NOMO-1 treated with DMSO at 0.1 percent for 48 hours (cell line): Measurements from ENCODE around the gene GLB1L2.

Experiments used
- DNase-seq: peaks from one replicate; lab custom pipeline; 2025; ENCODE audit not compliant: unreplicated experiment; lab: John Stamatoyannopoulos, UW

GLB1L2 gene

GRCh38 chr11:134383576-134384221 is 51.9 kb downstream of the GLB1L2 start:
- no peak for DNase-seq

DNA sequence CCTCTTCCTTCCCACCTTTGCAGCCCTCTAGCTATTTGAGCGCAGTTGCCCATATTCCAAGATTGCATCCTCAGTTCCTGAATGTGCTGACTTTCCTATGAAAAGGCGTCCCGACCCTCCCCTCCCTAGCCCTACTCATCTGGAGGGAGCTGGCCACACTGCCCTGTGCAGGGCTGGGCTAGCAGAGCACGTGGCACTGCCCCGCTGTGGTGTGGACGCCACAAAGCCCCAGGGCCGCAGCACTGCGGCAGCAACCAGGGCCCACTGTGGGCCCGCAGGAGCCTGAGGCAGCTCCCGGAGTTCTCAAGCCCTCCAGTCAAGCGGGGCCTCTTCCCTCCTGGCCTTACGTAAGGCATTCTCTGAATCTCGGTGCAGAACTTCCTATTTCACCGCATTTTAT is 52.6 kb downstream of the GLB1L2 start:
- no peak for DNase-seq

DNA sequence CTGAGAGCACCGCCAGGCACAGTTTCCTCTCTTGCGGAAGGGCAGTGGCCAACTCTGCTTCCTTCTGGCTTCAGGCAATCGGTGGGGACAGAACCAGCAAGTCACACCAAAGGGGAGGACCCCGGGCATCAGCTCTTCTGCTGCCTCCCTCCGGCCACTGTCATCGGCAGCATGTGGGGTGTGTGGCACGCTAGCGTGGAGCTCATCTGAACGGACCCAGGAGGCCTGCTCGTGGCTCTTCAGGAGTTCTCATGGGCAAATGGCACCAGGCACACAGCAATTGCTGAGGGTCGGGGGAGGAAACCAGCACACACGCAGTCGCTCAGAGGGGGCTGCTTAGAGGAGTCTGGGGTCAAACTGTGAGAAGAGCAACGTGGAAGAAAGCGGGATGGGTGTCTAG is 53.4 kb downstream of the GLB1L2 start:
- no peak for DNase-seq

GRCh38 chr11:134385774-134386565 is 54.2 kb downstream of the GLB1L2 start:
- no peak for DNase-seq

DNA sequence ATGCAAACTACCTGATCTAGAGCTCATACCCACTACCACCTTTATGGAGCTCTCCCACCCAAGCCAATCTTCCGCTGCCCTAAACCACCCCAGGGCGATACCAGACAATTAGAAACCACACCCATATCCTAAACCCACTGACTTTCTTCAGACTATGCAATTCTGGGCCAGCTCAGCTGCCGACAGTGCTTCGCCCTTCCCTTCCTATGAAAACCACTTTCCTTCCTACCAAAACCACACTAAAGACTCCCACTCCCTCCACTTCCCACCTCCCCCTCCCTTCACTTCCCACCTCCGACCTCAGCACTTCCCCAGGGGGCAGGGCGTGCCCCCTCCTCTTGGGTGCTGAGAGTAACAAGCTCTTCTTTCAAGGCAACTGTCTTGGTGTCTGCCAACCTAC is 55.2 kb downstream of the GLB1L2 start:
- DNase-seq: no peak

GRCh38 chr11:134387501-134387900 is 55.7 kb downstream of the GLB1L2 start:
- DNase-seq: no peak

- DNase-seq: no peak
Measured at GRCh38 chr11:134388590-134388989, 56.8 kb downstream of the GLB1L2 start.

DNA sequence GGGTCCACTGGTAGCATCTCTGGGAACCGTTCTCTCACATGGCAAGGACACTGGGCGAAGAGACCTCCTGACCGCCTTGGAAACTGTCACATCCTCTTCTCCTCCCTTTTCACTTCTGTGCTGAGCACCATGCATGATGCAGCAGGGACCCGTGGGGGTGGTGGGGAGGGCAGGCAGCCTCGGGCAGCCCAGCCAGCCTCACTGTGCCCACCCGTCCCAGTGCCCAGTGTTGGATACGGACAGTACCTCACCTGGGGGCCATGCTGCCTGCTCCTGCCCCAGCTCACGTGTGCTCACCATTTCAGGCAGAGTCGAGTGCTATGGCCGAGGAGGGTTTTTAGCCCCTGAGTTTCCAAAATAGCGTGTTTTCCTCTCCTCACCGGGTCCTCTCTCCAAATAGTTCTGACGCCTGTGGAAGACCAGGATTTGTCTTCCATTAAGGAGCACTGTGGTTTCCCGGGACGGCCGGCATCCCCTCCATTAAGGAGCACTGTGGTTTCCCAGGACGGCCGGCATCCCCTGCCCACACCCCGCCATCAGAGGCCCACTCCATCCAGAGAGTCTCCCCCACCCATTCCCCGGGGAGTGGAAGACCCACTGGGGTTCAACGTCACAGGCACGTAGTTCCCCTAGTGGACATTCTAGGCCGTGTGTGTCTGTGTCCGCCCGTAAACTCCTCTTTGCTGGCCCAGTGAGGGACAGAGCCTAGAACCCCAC is 57.8 kb downstream of the GLB1L2 start:
- DNase-seq: no peak

DNA sequence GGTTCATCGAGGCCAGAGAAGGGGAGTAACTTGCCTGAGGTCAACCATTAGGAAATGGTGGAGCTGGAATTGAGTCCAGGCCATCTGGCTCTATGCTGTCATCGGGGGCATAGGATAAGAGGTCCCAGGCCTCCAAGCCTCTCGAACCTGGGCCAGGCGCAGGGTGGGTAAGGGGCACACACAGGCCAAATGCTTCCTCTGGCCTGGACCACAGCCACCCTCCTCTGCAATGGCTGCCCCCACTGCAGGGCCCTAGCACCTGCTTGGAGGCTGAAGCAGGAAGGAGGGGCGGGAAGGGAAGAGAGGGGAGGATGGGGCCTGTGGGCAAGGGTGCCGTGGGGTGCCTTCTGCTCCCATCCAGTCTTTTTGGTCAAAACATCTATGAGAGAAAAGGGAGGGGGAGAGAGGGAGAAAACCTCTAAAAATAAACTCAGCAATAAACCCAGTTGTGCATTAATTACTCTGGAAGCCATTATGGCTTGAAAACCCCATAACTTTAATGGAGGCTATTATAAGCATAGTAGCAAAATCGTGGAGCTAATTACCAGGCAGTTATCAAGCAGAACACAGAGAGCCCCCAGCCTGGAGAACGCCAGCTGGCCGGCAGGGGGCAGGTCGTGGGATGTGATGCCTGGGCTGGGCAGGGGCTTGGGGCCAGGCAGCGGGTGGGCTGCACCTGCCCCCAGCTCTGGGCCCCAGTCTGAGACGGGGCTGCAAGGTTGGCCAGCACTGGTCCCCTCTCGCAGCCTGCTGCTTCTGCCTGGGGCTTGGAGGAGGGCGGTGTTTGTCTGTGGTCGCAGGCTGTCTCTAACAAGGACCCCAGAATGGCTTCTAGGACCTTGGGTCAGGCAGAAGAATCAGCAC is 59.1 kb downstream of the GLB1L2 start:
- DNase-seq: no peak

- no peak for DNase-seq
Measured at GRCh38 chr11:134391656-134392055, 59.9 kb downstream of the GLB1L2 start.

DNA sequence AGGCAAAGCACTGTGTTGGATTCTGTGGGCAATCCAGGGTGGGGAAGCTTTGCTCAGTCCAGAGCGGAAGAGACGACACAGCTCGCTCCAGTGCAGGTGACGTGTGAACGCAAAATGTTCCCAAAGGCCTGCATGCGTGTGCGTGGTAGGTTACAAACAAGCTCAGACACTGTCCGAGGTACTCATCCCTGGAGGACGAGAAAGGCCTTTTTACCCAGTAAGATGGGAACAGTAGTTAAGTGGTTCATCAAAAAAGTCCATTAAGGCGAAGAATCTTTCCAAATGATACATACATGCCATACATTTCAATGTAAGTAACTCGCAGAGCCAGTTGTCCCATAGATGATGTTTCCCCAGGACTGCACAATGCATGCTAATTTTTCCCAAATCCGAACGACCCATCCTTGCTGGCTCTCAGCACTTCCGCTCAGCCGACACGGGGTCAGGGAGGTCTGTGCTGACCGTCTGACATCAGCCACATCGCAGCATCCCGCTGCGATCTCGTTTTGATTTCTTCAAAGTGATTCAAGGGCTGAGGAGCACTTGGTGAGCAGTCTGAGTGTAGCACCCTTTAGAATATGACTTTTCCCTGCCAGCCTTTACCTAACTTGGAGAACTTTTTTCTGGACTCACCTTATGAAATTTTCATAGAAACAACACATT is 61.3 kb downstream of the GLB1L2 start:
- no peak for DNase-seq

GRCh38 chr11:134393638-134394037 is 61.9 kb downstream of the GLB1L2 start:
- no peak for DNase-seq

DNA sequence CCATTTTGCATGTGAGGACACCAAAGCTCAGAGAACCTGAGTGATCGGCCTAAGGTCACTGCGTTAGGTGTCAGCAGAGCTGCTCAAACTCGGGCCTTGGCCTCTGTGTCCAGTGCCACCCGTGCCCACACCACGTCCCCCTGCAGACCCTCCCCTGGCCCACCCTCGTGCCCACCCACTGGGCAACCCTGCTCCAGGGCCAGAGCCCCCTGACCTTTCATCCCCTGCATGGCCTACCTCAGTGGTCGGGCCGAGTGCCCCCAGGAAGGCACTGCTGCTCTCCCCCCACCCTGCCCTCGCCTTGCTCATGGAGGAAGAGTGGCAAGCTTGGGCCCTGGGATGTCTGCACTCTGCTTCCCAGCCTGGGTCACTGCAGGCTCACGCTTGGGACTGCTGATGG is 62.5 kb downstream of the GLB1L2 start:
- no peak for DNase-seq

GRCh38 chr11:134395002-134395401 is 63.2 kb downstream of the GLB1L2 start:
- DNase-seq: no peak

- DNase-seq: no peak
Measured at GRCh38 chr11:134397304-134398078, 65.7 kb downstream of the GLB1L2 start.

DNA sequence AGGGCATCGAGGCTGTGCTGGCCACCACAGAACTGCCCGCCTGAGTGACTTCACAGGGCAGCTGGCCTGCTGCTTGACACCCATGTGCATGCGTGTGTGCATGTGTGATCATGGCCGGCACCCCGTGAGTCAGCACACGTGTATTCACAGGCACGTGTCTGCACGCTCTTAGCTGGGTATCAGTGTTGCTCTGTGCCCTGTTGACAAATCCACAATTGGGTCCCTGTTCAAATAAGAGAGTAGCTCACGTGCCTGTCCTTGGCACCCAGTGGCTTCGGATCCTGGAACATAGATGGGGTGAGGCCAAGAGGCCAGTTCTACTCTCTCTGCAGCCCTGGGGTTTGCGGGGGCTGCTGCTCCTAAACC is 66.3 kb downstream of the GLB1L2 start:
- no peak for DNase-seq

DNA sequence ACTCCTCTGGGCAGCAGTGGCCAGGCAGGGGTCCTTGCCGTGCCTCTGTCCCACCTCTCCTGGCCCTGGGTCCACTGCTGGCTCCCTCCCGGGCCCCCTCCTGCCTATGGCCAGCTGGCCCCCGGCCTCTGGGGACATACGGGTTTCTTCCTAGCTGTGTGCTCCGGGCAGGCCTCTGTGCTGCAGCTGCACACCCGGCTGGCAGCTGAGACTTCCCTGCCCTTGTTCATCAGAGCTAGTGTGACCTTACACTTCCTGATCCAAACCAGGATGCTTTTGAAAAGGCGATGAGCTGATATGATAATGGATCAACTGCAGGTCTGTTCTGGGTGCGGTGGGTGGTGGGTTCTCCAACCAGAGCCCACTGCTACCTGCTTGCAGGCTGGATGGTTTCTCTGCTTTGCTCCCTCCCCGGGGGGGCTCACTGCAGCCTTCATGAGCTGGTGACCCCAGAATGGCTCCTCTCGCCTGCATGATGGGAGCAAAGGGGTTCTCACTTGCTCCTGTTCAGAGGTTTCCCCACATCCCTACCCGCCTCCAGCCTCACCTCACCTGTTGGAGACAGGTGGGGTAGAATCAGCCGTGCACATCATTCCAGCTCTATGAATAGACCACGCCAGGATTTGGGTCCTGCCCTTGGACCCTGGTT is 67.0 kb downstream of the GLB1L2 start:
- no peak for DNase-seq

GRCh38 chr11:134399293-134399654 is 67.5 kb downstream of the GLB1L2 start:
- DNase-seq: no peak

- DNase-seq: no peak
Measured at GRCh38 chr11:134399996-134400395, 68.2 kb downstream of the GLB1L2 start.
